Activated naive CD8-positive, alpha-beta T cell treated with anti-CD3 and anti-CD28 coated beads, Interleukin-2, amount 10 ng/mL, durations not matched to agents 7 days and 5 days (primary cell): ENCODE data around the gene CPA5. TPM values are rescaled to one million over a fixed set of nuclear protein-coding genes. Genes with fewer than 3 reads are reported as not detected.
A peak's percentile ranks its signal among the peaks of the same experiment; 100 is the strongest.

Source experiments
- ATAC-seq: fragments of 150-1000 bp; cut with Tn5 transposase; one replicate; pipeline ENCODE4 v1.10.0; 2021; ENCODE audit warnings: low read depth, moderate library complexity
- POLR2A ChIA-PET: fragments of 350-600 bp; sonication (Branson Sonifier 250); formaldehyde crosslinking; loops from one replicate; lab custom pipeline; 2021; ENCODE audit warnings: antibody characterized with exemption; lab: Charles Lee
- DNase-seq: peaks from one replicate; pipeline ENCODE4 v3.0.0; 2021
- H3K27ac Mint-ChIP-seq: one replicate; pipeline ENCODE4 v1.8.0; 2022; ENCODE audit warnings: mild to moderate bottlenecking, mixed read lengths
- H3K27me3 Mint-ChIP-seq: one replicate; pipeline ENCODE4 v1.8.0; 2022; ENCODE audit warnings: mild to moderate bottlenecking, moderate library complexity, mixed read lengths
- H3K36me3 Mint-ChIP-seq: one replicate; pipeline ENCODE4 v1.8.0; 2021; ENCODE audit warnings: mild to moderate bottlenecking, mixed read lengths
- H3K4me1 Mint-ChIP-seq: one replicate; pipeline ENCODE4 v1.8.0; 2021; ENCODE audit warnings: mixed read lengths
- H3K4me3 Mint-ChIP-seq: one replicate; pipeline ENCODE4 v1.8.0; 2022; ENCODE audit warnings: mild to moderate bottlenecking, moderate library complexity, mixed read lengths
- H3K9me3 Mint-ChIP-seq: one replicate; pipeline ENCODE4 v1.8.0; 2021; ENCODE audit warnings: mixed read lengths
- total RNA-seq, 2 experiments: library from RNA; stranded (reverse); gene quantifications; one replicate each; pipeline ENCODE4 v1.2.3, GENCODE V29; 2021

CPA5 gene
- total RNA-seq, 2 experiments from 2014 or later: 8.7 to 9.4 TPM

DNA sequence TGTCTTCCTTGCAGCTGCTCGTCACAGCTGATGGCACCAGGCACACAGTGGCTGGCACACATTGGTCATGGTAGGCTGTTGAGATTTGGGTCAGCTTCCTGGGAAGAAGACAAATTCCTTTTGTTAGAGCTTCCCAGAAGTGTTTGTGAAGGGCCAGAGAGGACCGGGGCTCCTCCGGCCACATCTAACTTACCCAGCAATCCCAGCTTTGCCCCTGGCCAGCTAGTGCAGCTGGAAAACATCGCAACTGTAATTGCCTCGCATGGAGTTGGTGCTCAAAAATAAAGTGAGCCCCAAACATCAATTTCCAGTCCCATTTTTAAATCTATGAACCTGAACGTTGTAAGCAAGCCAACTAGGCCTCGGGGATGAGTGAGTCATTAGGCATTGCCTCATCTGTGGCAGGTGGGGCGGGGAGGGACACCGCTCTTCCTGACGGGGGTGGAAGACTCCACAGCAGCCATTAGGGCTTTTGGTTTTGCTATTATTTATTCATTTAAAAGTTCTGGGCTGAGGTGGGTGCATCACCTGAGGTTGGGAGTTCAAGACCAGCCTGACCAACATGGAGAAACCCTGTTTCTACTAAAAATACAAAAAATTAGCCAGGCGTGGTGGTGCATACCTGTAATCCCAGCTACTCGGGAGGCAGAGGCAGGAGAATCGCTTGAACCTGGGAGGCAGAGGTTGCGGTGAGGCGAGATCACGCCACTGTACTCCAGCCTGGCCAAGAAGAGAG lies 12.4 kb downstream of the CPA5 start:
- H3K4me1 Mint-ChIP-seq: no peaks in the 10 kb centered on the region
- H3K27me3 Mint-ChIP-seq: no peaks in the 10 kb centered on the region
- ATAC-seq (no peak), DNase-seq (no peak)
- H3K4me3 Mint-ChIP-seq: no peak overlapping the region
- peaks cover 3% of the 10 kb centered on the region for H3K36me3 Mint-ChIP-seq
- peaks cover 18% of the 10 kb centered on the region for H3K9me3 Mint-ChIP-seq
- H3K27ac Mint-ChIP-seq: no peak overlapping the region
- POLR2A ChIA-PET: no interaction called here

DNA sequence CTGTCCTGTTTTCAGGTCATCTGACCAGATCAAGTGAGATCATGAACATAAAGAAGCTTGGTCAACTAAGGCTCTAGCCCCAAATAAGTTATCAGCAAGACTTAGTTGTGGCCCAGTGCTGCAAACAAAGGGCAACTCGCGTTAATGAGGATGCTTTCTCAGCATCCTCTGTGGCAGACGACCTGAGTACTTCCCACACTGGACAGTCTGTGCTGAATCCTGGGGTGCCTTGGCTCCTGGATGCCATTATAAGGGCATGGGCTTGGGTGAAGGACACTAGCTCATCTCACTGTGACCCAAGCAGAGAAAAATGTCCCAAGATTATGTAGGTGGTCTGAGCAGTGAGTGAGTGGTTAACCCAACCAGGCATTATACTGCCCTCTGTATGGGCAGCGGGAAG lies 13.9 kb downstream of the CPA5 start:
- POLR2A ChIA-PET: no interaction called here
- DNase-seq (no peak), ATAC-seq (no peak)
- H3K9me3 Mint-ChIP-seq: peaks cover 18% of the 10 kb centered on the region
- H3K4me1 Mint-ChIP-seq: no peaks in the 10 kb centered on the region
- H3K27me3 Mint-ChIP-seq: no peaks in the 10 kb centered on the region
- no peak overlapping the region for H3K27ac Mint-ChIP-seq
- H3K36me3 Mint-ChIP-seq: peaks cover 3% of the 10 kb centered on the region
- H3K4me3 Mint-ChIP-seq: no peak overlapping the region

GRCh38 chr7:130359276-130359857 lies 14.8 kb downstream of the CPA5 start:
- DNase-seq (no peak), ATAC-seq (no peak)
- Mint-ChIP-seq H3K27ac (no peak overlapping the region), H3K4me1 (no peaks in the 10 kb centered on the region), H3K4me3 (no peak overlapping the region), H3K9me3 (peaks cover 18% of the 10 kb centered on the region), H3K27me3 (no peaks in the 10 kb centered on the region), H3K36me3 (peaks cover 3% of the 10 kb centered on the region)
- POLR2A ChIA-PET: no interaction called here

DNA sequence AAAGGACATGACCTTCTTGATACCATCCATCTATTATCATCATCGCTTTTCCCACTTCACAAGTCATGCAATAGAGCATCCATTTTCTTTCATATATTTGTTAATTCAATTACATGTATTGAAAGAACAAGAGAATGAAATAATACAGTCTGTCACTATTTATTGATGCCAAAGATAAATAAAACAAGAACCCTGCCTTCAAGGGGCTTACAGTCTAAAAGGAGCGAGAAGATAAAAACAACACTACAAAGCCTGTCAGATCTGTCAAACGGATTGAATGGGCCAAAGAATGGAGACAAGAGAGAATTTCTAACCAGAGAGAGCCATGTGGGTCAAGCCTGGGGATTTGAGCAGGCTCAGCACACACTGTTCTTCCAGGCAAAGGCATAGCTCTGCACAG lies 15.9 kb downstream of the CPA5 start:
- H3K4me1 Mint-ChIP-seq: peaks cover 2% of the 10 kb centered on the region
- POLR2A ChIA-PET: no interaction called here
- peaks cover 3% of the 10 kb centered on the region for H3K36me3 Mint-ChIP-seq
- DNase-seq: no peak
- no peak for ATAC-seq
- no peak overlapping the region for H3K27ac Mint-ChIP-seq
- H3K9me3 Mint-ChIP-seq: peaks cover 18% of the 10 kb centered on the region
- no peak overlapping the region for H3K4me3 Mint-ChIP-seq
- no peaks in the 10 kb centered on the region for H3K27me3 Mint-ChIP-seq

GRCh38 chr7:130361681-130362080 lies 17.1 kb downstream of the CPA5 start:
- ATAC-seq: no peak
- Mint-ChIP-seq H3K27me3 (no peaks in the 10 kb centered on the region), H3K4me3 (no peak overlapping the region), H3K9me3 (peaks cover 18% of the 10 kb centered on the region), H3K27ac (no peak overlapping the region), H3K4me1 (peaks cover 7% of the 10 kb centered on the region), H3K36me3 (peaks cover 3% of the 10 kb centered on the region)
- POLR2A ChIA-PET: no interaction called here
- DNase-seq: no peak

DNA sequence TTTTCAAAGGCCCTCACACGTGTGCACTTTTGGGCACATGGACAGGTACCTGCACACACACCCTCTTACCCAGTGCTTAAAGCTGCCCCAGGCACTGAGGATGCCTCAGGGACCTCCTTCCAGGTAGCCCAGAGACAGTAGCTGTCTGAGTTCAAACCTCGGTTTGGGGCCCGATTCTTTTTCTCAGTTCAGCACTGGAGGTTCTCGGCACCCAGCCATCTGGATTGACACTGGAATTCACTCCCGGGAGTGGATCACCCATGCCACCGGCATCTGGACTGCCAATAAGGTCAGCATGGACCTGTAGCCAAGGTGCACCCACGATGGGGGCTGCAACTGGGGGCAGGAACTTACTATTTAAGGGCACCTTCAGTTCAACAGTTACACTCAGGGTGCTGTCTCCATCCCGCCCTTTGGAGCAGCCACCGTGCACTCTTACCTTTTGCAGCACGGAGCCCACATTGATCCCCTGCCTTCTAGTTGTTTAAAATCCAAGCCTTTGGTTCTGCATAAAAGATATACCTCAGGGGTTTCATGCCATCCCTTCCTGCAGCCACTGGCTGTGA lies 17.7 kb downstream of the CPA5 start:
- H3K36me3 Mint-ChIP-seq: peaks cover 6% of the 10 kb centered on the region
- POLR2A ChIA-PET: no interaction called here
- H3K4me1 Mint-ChIP-seq: peaks cover 12% of the 10 kb centered on the region
- H3K27ac Mint-ChIP-seq: no peak overlapping the region
- DNase-seq (no peak), ATAC-seq (no peak)
- no peak overlapping the region for H3K4me3 Mint-ChIP-seq
- no peaks in the 10 kb centered on the region for H3K27me3 Mint-ChIP-seq
- H3K9me3 Mint-ChIP-seq: peaks cover 18% of the 10 kb centered on the region

DNA sequence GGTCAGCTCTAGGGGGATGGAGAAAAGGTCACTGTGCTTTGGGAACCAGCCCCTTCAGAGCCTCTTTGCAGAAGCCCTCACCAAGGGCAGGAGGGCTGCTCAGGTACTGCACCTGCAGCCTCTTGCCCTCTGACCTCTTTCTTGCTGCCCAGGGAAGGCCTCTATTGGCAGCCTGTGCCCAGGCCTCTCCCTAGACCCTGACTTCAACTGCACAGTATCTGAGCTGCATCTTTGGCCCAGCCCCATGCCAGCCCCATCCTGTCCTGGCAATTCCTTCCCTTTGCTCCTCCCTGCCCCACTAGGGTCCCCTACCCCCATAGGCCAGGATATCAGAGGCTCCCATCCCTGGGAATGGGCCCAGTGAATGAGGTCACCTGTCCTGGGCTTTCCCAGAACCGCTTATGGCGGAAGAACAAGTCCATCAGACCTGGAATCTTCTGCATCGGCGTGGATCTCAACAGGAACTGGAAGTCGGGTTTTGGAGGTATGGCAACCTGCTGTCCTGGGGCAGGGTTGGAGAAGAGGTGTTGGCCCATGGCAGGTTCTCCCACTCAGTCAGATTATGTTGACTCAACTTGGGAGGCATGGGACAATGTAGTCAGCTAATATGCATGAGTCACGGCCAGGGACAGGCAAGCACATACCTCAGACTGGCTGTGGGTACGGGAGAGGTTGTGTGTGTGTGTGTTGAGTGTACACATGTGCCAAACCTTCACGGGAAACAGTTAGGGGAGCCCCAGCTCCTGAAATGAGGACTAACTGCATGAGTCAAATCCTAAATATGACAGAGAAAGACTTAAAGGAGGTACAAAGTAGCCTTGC lies 18.6 kb downstream of the CPA5 start:
- H3K9me3 Mint-ChIP-seq: peaks cover 18% of the 10 kb centered on the region
- no peak overlapping the region for H3K4me3 Mint-ChIP-seq
- H3K27ac Mint-ChIP-seq: no peak overlapping the region
- DNase-seq (no peak), ATAC-seq (no peak)
- peaks cover 16% of the 10 kb centered on the region for H3K4me1 Mint-ChIP-seq
- H3K27me3 Mint-ChIP-seq: no peaks in the 10 kb centered on the region
- peaks cover 6% of the 10 kb centered on the region for H3K36me3 Mint-ChIP-seq
- POLR2A ChIA-PET: no interaction called here

- Mint-ChIP-seq H3K27ac (no peak overlapping the region), H3K4me3 (no peak overlapping the region), H3K4me1 (peaks cover 27% of the 10 kb centered on the region), H3K36me3 (peaks cover 6% of the 10 kb centered on the region), H3K9me3 (peaks cover 12% of the 10 kb centered on the region), H3K27me3 (no peaks in the 10 kb centered on the region)
- DNase-seq: no peak
- POLR2A ChIA-PET: no interaction called here
- no peak for ATAC-seq
Measured at GRCh38 chr7:130364451-130364850, 19.8 kb downstream of the CPA5 start.

- Mint-ChIP-seq H3K4me3 (no peak overlapping the region), H3K27ac (no peak overlapping the region)
- no peak for DNase-seq
Measured at GRCh38 chr7:130365088-130365487, 20.5 kb downstream of the CPA5 start.

GRCh38 chr7:130365511-130366441 lies 21.2 kb downstream of the CPA5 start:
- DNase-seq: no peak
- Mint-ChIP-seq H3K27me3 (no peaks in the 10 kb centered on the region), H3K36me3 (peaks cover 3% of the 10 kb centered on the region), H3K4me1 (peaks cover 33% of the 10 kb centered on the region), H3K4me3 (peak overlapping the region; percentile 35), H3K9me3 (peaks cover 2% of the 10 kb centered on the region), H3K27ac (peak overlapping the region; percentile 25)
- no peak for ATAC-seq
- POLR2A ChIA-PET: no interaction called here

More at GRCh38 chr7:130365088-130365487, 20.5 kb downstream of the CPA5 start:
- Mint-ChIP-seq H3K4me1 (peaks cover 33% of the 10 kb centered on the region), H3K9me3 (peaks cover 8% of the 10 kb centered on the region), H3K36me3 (peaks cover 6% of the 10 kb centered on the region), H3K27me3 (no peaks in the 10 kb centered on the region)
- ATAC-seq: no peak
- POLR2A ChIA-PET: no interaction called here

- peaks cover 3% of the 10 kb centered on the region for H3K36me3 Mint-ChIP-seq
- H3K4me3 Mint-ChIP-seq: peak overlapping the region; percentile 63
- peak overlapping the region; percentile 86 for H3K27ac Mint-ChIP-seq
- ATAC-seq: no peak
- H3K4me1 Mint-ChIP-seq: peaks cover 33% of the 10 kb centered on the region
- no peak for DNase-seq
- no peaks in the 10 kb centered on the region for H3K27me3 Mint-ChIP-seq
- POLR2A ChIA-PET: no interaction called here
- H3K9me3 Mint-ChIP-seq: no peaks in the 10 kb centered on the region
Measured at GRCh38 chr7:130366564-130366963, 21.9 kb downstream of the CPA5 start.

GRCh38 chr7:130367088-130367755 lies 22.6 kb downstream of the CPA5 start:
- Mint-ChIP-seq H3K36me3 (peaks cover 3% of the 10 kb centered on the region), H3K4me3 (peak overlapping the region; percentile 63), H3K27me3 (no peaks in the 10 kb centered on the region), H3K4me1 (peaks cover 33% of the 10 kb centered on the region), H3K9me3 (no peaks in the 10 kb centered on the region), H3K27ac (peak overlapping the region; percentile 86)
- ATAC-seq: peak; percentile 66
- POLR2A ChIA-PET: interaction anchor here (1.3 to 2.7 kb wide), 3 partner anchors 26 to 49 kb away, joined by 4 to 12 read pairs (median 5); no protein-coding TSS in a partner anchor
- no peak for DNase-seq
